GM12878 (cell line): ENCODE data around the gene NUAK2. TPM values are rescaled to one million over a fixed set of nuclear protein-coding genes. Genes with fewer than 3 reads are reported as not detected.

Source experiments
- ATAC-seq: fragments of 200-7000 bp; cut with Tn5 transposase; 3 replicates; pipeline ENCODE4 v1.9.1; 2020; ENCODE audit warnings: mild to moderate bottlenecking, moderate library complexity
- BruUV-seq: library from RNA; stranded (reverse); fragments of 400-500 nt; replicated peaks from 2 replicates; lab custom pipeline; 2021; lab: Mats Ljungman, UMichigan
- CTCF ChIA-PET: fragments of 300-600 bp; sonication (Branson Sonifier 250); formaldehyde crosslinking; extraction: SDS; loops from one replicate; lab custom pipeline; 2021; ENCODE audit warnings: inconsistent platforms; lab: Yijun Ruan, JAX
- POLR2A ChIA-PET: fragments of 350-600 bp; formaldehyde crosslinking; extraction: SDS; loops from one replicate; lab custom pipeline; 2021; ENCODE audit warnings: inconsistent platforms; lab: Charles Lee
- RAD21 ChIA-PET: fragments of 300-600 bp; sonication (Branson Sonifier 250); formaldehyde crosslinking; loops from one replicate; lab custom pipeline; 2023; ENCODE audit warnings: antibody characterized with exemption; ENCODE audit not compliant: unreplicated experiment; lab: Charles Lee
- SMC1A ChIA-PET: fragments of 300-600 bp; sonication (Branson Sonifier 250); formaldehyde crosslinking; loops from one replicate; lab custom pipeline; 2023; ENCODE audit not compliant: unreplicated experiment, uncharacterized antibody; lab: Charles Lee
- DNase-seq: peaks from one replicate; pipeline ENCODE4 v3.0.0-alpha.2; 2011; ENCODE audit warnings: low read depth, low spot score
- FAIRE-seq: peaks from 3 replicates; lab custom pipeline; 2011; peaks lifted over from hg19 to GRCh38; lab: Jason Lieb, UNC
- H2AFZ ChIP-seq: 2 replicates; pipeline ENCODE4 v1.6.0; 2011; ENCODE audit warnings: low read depth, low read length, control low read depth; ENCODE audit not compliant: control insufficient read depth
- H3K27ac ChIP-seq: 2 replicates; pipeline ENCODE4 v1.5.1; 2011; ENCODE audit warnings: control low read depth; ENCODE audit not compliant: control insufficient read depth, insufficient read depth
- H3K27me3 ChIP-seq, 2 experiments: replicated peaks in 1 of 2; 2 replicates each; pipeline versions ENCODE4 v1.6.0 to v1.6.1; 2011; ENCODE audit warnings: low read length in 1 of 2; ENCODE audit not compliant: control insufficient read depth in 2 of 2, insufficient read depth in 2 of 2
- H3K36me3 ChIP-seq, 2 experiments: 2 replicates each; pipeline ENCODE4 v1.5.1; 2011; ENCODE audit warnings: low read length in 1 of 2; ENCODE audit not compliant: control insufficient read depth in 2 of 2, insufficient read depth in 2 of 2
- H3K4me1 ChIP-seq: 2 replicates; pipeline ENCODE4 v1.6.1; 2011; ENCODE audit warnings: mild to moderate bottlenecking, low read length, moderate library complexity, mixed read lengths; ENCODE audit not compliant: control insufficient read depth, insufficient read depth
- H3K4me2 ChIP-seq: 2 replicates; pipeline ENCODE4 v1.6.0; 2011; ENCODE audit warnings: control low read depth; ENCODE audit not compliant: control insufficient read depth, insufficient read depth
- H3K4me3 ChIP-seq: fragments of 200-600 bp; sonication (generic); 2 replicates; pipeline ENCODE4 v1.5.1; 2016
- H3K79me2 ChIP-seq: 2 replicates; pipeline ENCODE4 v1.6.0; 2011; ENCODE audit warnings: low read length; ENCODE audit not compliant: control insufficient read depth, insufficient read depth
- H3K9ac ChIP-seq: 2 replicates; pipeline ENCODE4 v1.8.0; 2011; ENCODE audit warnings: low read length, control low read depth, mixed read lengths; ENCODE audit not compliant: control insufficient read depth, insufficient read depth
- H3K9me3 ChIP-seq: replicated peaks from 3 replicates; pipeline ENCODE4 v1.5.1; 2011; ENCODE audit warnings: mild to moderate bottlenecking, low read length; ENCODE audit not compliant: control insufficient read depth, insufficient read depth
- H4K20me1 ChIP-seq: 2 replicates; pipeline ENCODE4 v1.6.0; 2011; ENCODE audit not compliant: control insufficient read depth, insufficient read depth
- BRCA1 ChIP-seq: IDR thresholded peaks from 2 replicates; pipeline ENCODE4 v1.6.1; 2011; ENCODE audit warnings: low read depth, low read length, improper control_type of control experiment
- CEBPB ChIP-seq, 2 experiments: fragments of 150-350 bp in 1 of 2; IDR thresholded peaks; 2 replicates each; pipeline ENCODE4 v1.6.1; 2012 to 2014; ENCODE audit warnings: low read depth in 2 of 2, low read length in 2 of 2, borderline replicate concordance in 1 of 2, inconsistent platforms in 1 of 2
- GATAD2B ChIP-seq: fragments of 450-650 bp; conservative IDR thresholded peaks from 2 replicates; pipeline ENCODE4 v1.6.1; 2017; ENCODE audit warnings: low read depth, mild to moderate bottlenecking, moderate library complexity
- MEF2B ChIP-seq: fragments of 450-650 bp; IDR thresholded peaks from 2 replicates; pipeline ENCODE4 v1.6.1; 2018; ENCODE audit warnings: mild to moderate bottlenecking, moderate library complexity; ENCODE audit not compliant: partially characterized antibody, poor library complexity, severe bottlenecking
- NBN ChIP-seq: fragments of 450-650 bp; IDR thresholded peaks from 2 replicates; pipeline ENCODE4 v1.6.1; 2016
- NFXL1 ChIP-seq: fragments of 450-650 bp; IDR thresholded peaks from 2 replicates; pipeline ENCODE4 v1.6.1; 2017; ENCODE audit warnings: antibody characterized with exemption, mild to moderate bottlenecking, borderline replicate concordance
- NR2F1 ChIP-seq: fragments of 450-650 bp; conservative IDR thresholded peaks from 2 replicates; pipeline ENCODE4 v1.6.1; 2017; ENCODE audit warnings: mild to moderate bottlenecking
- POLR2A ChIP-seq: IDR thresholded peaks from 2 replicates; pipeline ENCODE4 v1.6.1; 2011; ENCODE audit warnings: low read depth, mild to moderate bottlenecking, low read length
- POU2F2 ChIP-seq: IDR thresholded peaks from 3 replicates; pipeline ENCODE4 v1.6.1; 2011; ENCODE audit warnings: low read depth, mild to moderate bottlenecking, low read length, borderline replicate concordance
- STAT3 ChIP-seq: IDR thresholded peaks from 2 replicates; pipeline ENCODE4 v1.6.1; 2011; ENCODE audit warnings: low read depth, low read length, improper control_type of control experiment
- TCF7 ChIP-seq: IDR thresholded peaks from 2 replicates; pipeline ENCODE4 v1.6.1; 2014; ENCODE audit warnings: antibody characterized with exemption, borderline replicate concordance
- WGBS: methylation state at CpG from one replicate; pipeline ENCODE4 v1.1.6; 2016; ENCODE audit warnings: low lambda C conversion rate; ENCODE audit not compliant: insufficient replicate concordance, insufficient coverage; ENCODE audit errors: missing lambda C conversion rate; 5-methylcytosine and 5-hydroxymethylcytosine counted together
- in situ Hi-C: fragments of 300-500 bp; cut with MboI; formaldehyde crosslinking; loops from 9 replicates; pipeline ENCODE4 v1.14.3; 2018; ENCODE audit warnings: mixed read lengths
- intact Hi-C: fragments of 100-400 bp; cut with micrococcal nuclease; formaldehyde crosslinking; loops from one replicate; pipeline ENCODE4 v1.14.2; 2022; ENCODE audit not compliant: unreplicated experiment
- polyA plus RNA-seq, 11 experiments: library from polyadenylated mRNA; depleted of rRNA in 4 of 11; unstranded in 6 of 11; stranded (reverse) in 5 of 11; fragments of >200 nt; fragmentation: Nextera tagmentation in 4 of 11; fragmentation: Illumina TruSeq in 1 of 11; extraction: Ambion mirVana in 4 of 11; extraction: Trizol in 1 of 11; gene quantifications; 1 replicate in 1 of 11; 2 replicates in 10 of 11; pipeline versions ENCODE4 v1.2.1 to v1.2.3, GENCODE V29; 2011 to 2016; ENCODE audit warnings: inconsistent platforms in 2 of 11, missing spikeins in 2 of 11, low read depth in 1 of 11
- total RNA-seq, 4 experiments: library from RNA; depleted of rRNA in 3 of 4; stranded (reverse); fragments of >200 nt in 3 of 4; fragmentation: Illumina TruSeq in 1 of 4; extraction: Trizol in 1 of 4; gene quantifications; 2 replicates each; pipeline versions ENCODE4 v1.2.1 to v1.2.3, GENCODE V29; 2013 to 2021
- TF ChIP-seq, protein P1 (sequence below): fragments of 450-650 bp; IDR thresholded peaks from 2 replicates; pipeline ENCODE4 v1.6.1; 2017; ENCODE audit warnings: mild to moderate bottlenecking
- TF ChIP-seq, protein P2 (sequence below): fragments of 450-650 bp; IDR thresholded peaks from 2 replicates; pipeline ENCODE4 v1.6.1; 2017; ENCODE audit warnings: low read depth, mild to moderate bottlenecking, moderate library complexity

NUAK2 gene
- total and polyA plus RNA-seq, 10 of the 15 experiments (the other 5 are each of a cell fraction or from before 2014, with no cell fraction given) = 0.27 to 3.0 (median 1.2) TPM

DNA sequence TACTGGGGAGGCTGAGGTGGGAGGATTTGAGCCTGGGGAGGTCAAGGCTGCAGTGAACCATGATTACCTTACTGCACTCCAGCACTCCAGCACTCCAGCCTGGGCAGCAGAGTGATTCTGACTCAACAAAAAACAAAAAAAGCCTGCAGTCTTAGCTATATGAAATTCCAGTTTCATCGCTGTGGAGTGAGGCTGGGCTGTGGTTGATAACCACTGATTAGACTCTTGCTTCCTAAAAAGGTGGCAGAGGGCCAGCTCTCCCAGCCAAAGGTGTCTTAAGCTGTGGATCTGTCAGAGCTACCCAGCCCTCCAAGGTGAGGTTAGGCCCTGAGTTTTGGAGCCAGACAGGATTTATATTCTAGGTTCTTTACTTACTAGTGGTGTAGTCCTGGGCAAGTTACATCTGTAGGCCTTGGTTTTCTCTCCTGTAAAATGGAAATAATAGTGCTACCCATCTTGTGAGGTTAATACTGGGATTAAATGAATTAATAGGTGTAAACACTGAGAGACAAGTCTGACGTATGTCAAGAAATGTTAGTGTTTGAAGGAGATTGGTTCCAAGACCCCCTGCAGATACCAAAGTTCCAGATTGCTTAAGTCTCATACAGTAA, 57.9 kb downstream of the NUAK2 start:
- FAIRE-seq = no peak
- H4K20me1 ChIP-seq = no peaks in the 10 kb centered on the region; the same call in 1 of the 2 replicates
- intact Hi-C loops = no loop called here

More for the DNA sequence above, 57.9 kb downstream of the NUAK2 start:
- ATAC-seq = no peak
- Histone ChIP-seq H2AFZ (no peak overlapping the region), H3K79me2 (no peaks in the 10 kb centered on the region), H3K4me1 (no peaks in the 10 kb centered on the region), H3K4me2 (no peak overlapping the region), H3K4me3 (no peak overlapping the region), H3K9ac (no peak overlapping the region), H3K36me3 (no peaks in the 10 kb centered on the region), H3K27ac (no peak overlapping the region), H3K27me3 (no peaks in the 10 kb centered on the region; a peak in 1 of 4 replicates), H3K9me3 (no peaks in the 10 kb centered on the region)
- ChIA-PET SMC1A (interaction anchor here (1.6 to 17.4 kb wide), 2 partner anchors 10 to 33 kb away, joined by 4 to 427 read pairs; partner anchors contain the start of gene TMCC2), POLR2A (interaction anchor here (0.6 kb wide), 1 partner anchor 285 kb away, joined by 3 read pairs; no protein-coding TSS in a partner anchor), CTCF (interaction anchor here (1.3 to 42.1 kb wide), 5 partner anchors 9 to 47 kb away, joined by 5 to 2333 read pairs (median 8); partner anchors contain the start of gene NUAK2), RAD21 (interaction anchor here (2.5 kb wide), 1 partner anchor 9 kb away, joined by 20 read pairs; no protein-coding TSS in a partner anchor)
- in situ Hi-C loops = no loop called here
- no peak for DNase-seq
- 62% methylated on average over 2 of the region's 2 CpGs for WGBS
- TF ChIP-seq BRCA1 = no peak
- TF ChIP-seq, protein P1, sequence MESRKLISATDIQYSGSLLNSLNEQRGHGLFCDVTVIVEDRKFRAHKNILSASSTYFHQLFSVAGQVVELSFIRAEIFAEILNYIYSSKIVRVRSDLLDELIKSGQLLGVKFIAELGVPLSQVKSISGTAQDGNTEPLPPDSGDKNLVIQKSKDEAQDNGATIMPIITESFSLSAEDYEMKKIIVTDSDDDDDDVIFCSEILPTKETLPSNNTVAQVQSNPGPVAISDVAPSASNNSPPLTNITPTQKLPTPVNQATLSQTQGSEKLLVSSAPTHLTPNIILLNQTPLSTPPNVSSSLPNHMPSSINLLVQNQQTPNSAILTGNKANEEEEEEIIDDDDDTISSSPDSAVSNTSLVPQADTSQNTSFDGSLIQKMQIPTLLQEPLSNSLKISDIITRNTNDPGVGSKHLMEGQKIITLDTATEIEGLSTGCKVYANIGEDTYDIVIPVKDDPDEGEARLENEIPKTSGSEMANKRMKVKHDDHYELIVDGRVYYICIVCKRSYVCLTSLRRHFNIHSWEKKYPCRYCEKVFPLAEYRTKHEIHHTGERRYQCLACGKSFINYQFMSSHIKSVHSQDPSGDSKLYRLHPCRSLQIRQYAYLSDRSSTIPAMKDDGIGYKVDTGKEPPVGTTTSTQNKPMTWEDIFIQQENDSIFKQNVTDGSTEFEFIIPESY = no peak
- TF ChIP-seq TCF7 = no peak
- TF ChIP-seq NR2F1 = no peak
- no peak for TF ChIP-seq CEBPB (IDR thresholded peaks at IDR 0.05; ENCODE audit: borderline replicate concordance in 1 of 2, low read depth in 2 of 2, low read length in 2 of 2)
- no peak for TF ChIP-seq MEF2B
- no peak for TF ChIP-seq NFXL1
- no peak for TF ChIP-seq NBN
- TF ChIP-seq STAT3 = no peak
- no peak for TF ChIP-seq GATAD2B
- TF ChIP-seq POLR2A = no peak
- TF ChIP-seq POU2F2 = no peak
- TF ChIP-seq, protein P2, sequence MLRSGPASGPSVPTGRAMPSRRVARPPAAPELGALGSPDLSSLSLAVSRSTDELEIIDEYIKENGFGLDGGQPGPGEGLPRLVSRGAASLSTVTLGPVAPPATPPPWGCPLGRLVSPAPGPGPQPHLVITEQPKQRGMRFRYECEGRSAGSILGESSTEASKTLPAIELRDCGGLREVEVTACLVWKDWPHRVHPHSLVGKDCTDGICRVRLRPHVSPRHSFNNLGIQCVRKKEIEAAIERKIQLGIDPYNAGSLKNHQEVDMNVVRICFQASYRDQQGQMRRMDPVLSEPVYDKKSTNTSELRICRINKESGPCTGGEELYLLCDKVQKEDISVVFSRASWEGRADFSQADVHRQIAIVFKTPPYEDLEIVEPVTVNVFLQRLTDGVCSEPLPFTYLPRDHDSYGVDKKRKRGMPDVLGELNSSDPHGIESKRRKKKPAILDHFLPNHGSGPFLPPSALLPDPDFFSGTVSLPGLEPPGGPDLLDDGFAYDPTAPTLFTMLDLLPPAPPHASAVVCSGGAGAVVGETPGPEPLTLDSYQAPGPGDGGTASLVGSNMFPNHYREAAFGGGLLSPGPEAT = no peak
- TF ChIP-seq, all 136 proteins: peak for 0
- no TSS peak for BruUV-seq
